Coronary artery (tissue), 2 donors: ENCODE measurements around the gene XIRP1.

ENCODE experiments used
- DNase-seq: peaks from one replicate; pipeline ENCODE4 v3.0.0-alpha.2; 2017; ENCODE audit warnings: low spot score
- H3K27ac ChIP-seq, 2 donors: fragments of 200-600 bp; sonication (generic); one replicate each; pipeline ENCODE4 v1.5.1; 2016 to 2019
- H3K4me3 ChIP-seq: fragments of 200-600 bp; sonication (generic); 2 replicates; pipeline ENCODE4 v1.5.1; 2016; ENCODE audit warnings: mild to moderate bottlenecking, moderate library complexity
- CTCF ChIP-seq: fragments of 200-600 bp; sonication (generic); IDR thresholded peaks from one replicate; pipeline ENCODE4 v1.5.1; 2019; ENCODE audit warnings: antibody characterized with exemption

Gene XIRP1

GRCh38 chr3:39158148-39158715, 34.2 kb downstream of the XIRP1 start:
- no peak for TF ChIP-seq CTCF
- Histone ChIP-seq H3K4me3 (no peak overlapping the region), H3K27ac (no peak overlapping the region)
- DNase-seq: no peak

GRCh38 chr3:39157359-39157758, 35.0 kb downstream of the XIRP1 start:
- no peak for TF ChIP-seq CTCF
- DNase-seq: no peak
- H3K4me3 ChIP-seq: no peak overlapping the region
- no peak overlapping the region for H3K27ac ChIP-seq

GRCh38 chr3:39156421-39156820, 36.0 kb downstream of the XIRP1 start:
- no peak for DNase-seq
- TF ChIP-seq CTCF: no peak
- Histone ChIP-seq H3K27ac (no peak overlapping the region), H3K4me3 (no peak overlapping the region)

- no peak for TF ChIP-seq CTCF
- peak overlapping the region; percentile 96 for H3K4me3 ChIP-seq
- peak; percentile 82 for DNase-seq
- H3K27ac ChIP-seq: peak overlapping the region; percentile 99 to 100
These were observed 37.9 kb downstream of the XIRP1 start for GRCh38 chr3:39154280-39155021.

GRCh38 chr3:39153977-39154279, 38.5 kb downstream of the XIRP1 start:
- DNase-seq: no peak
- peak overlapping the region; percentile 96 for H3K4me3 ChIP-seq
- peak overlapping the region; percentile 99 to 100 for H3K27ac ChIP-seq
- no peak for TF ChIP-seq CTCF

- H3K4me3 ChIP-seq: peak overlapping the region; percentile 96
- H3K27ac ChIP-seq: peak overlapping the region; percentile 99 to 100
- peak; percentile 98 for DNase-seq
- TF ChIP-seq CTCF: no peak
These were observed 41.4 kb downstream of the XIRP1 start for GRCh38 chr3:39150803-39151631.
